HG02970 (cell line): ENCODE measurements around the gene R3HDM2.

Experiments used
- ATAC-seq: cut with Tn5 transposase; IDR thresholded peaks from one replicate; pipeline ENCODE4 v1.9.1; 2021; ENCODE audit warnings: mild to moderate bottlenecking, moderate library complexity, moderate number of reproducible peaks; ENCODE audit not compliant: unreplicated experiment, low FRiP score

Gene R3HDM2

DNA sequence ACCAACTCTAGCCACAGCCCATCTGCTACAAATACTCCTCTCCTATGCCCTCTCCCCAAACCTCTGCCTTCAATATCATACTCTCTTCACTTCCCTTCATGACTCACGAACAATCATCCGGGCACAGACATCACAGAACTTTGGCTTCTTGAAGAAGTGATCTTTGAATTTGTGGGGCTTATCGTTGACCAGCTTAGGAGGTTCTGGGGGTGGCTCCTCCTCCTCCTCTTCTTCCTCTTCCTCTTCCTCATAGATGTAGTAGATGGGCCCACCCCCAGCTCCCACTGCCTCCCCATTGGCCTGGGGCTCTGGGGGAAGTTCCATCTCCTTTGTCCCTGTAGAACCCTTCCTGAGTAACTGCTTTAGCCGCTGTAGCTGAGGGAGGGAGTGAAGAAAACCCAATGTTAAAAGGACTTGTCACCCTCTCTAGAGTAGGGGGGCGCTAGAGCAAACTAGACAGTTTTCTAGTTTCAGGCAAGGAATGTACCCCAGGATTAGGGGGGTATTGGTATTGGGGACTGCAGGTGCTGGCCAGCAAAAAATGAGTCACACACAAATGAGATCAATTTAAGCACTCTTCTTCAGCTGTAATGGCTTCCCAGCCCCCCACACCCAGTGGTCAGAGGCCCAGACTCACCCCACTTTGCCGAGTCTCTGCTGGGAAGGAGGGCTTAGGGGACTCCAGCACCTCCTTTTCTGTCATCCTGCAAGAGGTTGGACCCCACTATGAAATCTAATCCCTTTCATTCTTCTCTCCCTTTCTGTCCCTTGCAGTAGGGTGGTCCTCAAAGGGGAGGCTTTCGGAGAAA, 181.7 kb downstream of the R3HDM2 start:
- no peak for ATAC-seq

DNA sequence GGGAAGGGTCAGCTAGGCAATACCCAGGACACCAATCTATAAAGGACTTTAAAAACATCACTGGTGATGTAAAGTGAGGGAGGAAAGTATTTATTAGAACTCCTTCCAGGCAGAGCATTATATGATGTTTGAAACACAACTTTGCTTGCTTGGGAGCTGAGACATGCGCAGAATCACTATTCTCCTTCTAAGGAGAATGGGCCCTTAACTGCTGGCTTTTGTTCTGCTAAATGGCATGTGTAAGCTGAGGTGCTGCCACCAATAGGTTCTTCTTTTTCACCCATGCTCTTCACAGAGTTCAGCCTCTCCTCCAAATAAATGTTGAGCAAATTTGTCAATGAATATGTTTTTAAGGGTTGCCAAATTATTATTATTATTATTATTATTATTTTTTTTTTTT, 183.8 kb downstream of the R3HDM2 start:
- ATAC-seq, result no peak

GRCh38 chr12:57244312-57244696, 186.5 kb downstream of the R3HDM2 start:
- no peak for ATAC-seq

- ATAC-seq, result no peak
Measured at GRCh38 chr12:57243521-57244311, 187.1 kb downstream of the R3HDM2 start.

DNA sequence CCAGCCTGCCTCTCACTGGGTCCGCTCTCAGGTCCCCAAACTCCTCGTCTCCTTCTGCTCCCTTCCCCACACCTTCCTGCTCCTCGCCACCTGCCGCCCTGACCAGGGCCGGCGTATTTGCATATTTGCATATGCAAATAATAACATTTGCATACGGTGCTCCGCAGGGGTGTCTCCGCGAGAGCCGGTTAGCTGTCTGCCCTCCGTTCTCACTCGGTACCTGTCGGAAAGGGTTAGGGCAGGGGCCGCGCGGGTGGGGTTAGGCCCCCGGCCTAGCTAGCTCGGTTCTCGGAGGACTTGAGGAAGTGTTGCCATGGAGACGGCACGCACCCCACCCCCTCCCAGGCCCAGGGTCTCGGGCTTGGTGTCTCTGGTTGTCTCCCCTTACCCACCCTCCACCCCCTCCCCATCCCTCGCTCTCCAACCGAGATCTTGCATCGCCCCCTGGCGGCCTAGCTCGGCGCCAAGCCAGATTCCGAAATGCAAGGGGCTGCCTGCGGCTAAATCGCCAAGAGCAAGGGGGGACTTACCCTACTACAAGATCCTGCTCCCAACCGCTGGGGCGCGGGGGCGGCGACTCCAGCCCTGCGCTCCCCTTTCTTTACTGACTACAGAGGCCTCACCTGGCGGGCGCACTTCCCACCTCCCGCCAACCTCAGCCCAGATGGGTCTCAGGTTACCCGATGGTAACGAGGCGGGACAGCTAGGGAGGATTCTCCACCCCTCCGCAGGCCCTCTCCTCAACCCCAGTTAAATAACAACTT, 188.0 kb downstream of the R3HDM2 start:
- no peak for ATAC-seq

DNA sequence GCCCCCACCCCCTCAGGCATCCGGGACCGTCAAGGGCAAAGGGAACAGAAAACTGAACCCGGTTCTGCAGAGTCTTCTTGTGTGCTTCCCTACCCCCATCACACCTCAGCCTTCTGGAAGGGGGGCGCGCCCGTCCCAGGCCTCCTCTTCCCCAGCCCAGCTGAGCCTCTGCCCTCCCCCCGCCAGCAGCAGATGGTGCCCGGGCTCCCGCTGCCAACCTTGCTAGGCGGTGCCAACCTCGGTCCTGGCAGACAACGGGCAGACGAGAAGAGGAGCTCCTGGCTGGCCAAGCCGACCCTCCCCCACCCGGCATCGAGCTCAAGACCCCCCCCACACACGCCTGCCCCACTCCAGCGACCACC, 188.5 kb downstream of the R3HDM2 start:
- ATAC-seq, result no peak

DNA sequence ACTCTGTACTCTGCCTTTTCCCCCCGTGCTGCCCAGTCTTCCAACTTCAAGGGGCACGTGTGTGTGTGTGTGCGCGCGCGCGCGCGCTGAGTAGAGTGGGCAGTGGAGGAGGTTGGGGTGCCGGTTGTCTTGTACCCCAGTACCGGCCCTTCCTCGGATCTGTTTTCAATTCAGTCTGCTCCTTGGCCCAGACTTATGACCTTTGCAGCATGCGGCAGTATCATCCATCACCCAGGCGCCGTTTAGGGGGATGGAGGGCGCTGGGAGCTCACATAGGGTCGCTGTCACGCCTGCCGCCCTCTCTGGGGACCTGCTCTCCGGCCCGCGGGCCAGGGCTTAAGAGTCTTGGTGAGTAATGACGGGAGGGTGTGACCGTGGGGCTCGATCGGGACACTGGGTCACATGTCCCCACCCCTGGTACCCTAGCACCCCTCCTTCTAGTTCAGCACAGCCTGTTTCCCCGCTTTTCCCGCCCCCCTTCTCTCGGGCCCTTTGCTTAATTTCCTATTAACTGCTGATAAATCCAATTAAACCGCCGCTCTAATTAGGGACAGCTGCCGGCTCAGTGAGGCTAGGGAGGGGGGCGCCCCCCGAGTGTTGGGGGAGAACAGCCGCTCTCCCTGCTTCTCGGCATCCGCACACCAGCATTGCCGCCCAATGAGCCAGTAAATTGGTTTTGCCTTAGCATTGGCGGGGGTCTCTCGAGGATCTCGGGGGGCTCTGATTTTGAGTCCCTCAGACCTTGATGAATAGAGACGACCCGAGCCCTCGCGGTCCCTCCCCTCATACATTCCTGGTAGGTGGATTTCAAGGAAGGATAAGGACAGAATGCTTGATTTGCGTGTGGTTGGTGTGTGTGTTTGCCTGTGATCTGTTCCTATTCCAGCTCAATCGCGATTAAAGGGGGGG, 189.2 kb downstream of the R3HDM2 start:
- no peak for ATAC-seq

DNA sequence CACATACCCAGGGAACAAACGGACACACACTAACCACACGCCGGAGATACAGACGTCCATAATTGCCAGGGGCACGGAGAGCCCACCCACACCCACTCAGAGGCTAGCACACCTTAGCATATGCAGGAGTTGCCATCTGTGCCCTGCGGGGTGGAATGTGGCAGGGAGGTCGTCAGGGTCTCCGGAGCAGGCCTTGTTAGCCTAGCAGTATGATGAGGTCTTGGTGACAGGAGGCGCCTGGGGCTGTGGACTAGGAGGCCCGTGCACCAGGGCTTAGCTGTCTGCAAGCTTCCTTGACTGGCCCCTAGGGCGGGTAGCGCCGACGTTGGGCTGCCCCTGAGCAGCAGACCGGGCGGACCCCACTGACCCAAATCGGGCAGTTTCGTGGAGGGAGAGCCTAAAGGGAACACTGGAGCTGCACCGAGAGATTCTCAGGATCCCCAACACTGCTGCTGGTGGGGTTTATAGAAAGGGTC, 189.9 kb downstream of the R3HDM2 start:
- no peak for ATAC-seq

- ATAC-seq, result no peak
Measured at GRCh38 chr12:57240066-57240921, 190.5 kb downstream of the R3HDM2 start.

DNA sequence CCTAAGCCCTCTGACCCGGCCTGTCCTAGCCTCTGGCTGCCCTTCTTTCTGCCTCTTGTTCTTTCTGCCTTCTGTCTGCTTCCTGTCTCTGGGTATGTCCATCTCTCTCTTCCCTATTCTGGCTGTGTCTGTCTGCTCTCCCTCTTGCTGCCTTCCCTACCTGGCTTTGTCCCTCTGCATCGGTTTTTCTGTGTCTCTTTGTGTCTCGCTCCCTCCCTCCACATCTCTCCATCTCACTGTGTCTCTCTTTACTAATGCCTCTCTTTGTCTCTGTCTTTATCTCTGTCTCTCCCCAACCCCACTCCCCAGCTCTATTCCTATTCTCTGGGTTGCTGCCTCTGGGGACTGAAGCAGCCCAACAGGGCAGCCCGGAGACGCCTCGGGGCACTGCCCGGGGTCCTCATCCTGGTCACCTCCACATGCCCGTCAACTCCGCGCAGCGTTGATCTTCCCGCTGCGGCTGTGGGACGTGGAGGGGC, 191.2 kb downstream of the R3HDM2 start:
- ATAC-seq, result no peak

GRCh38 chr12:57238854-57239554, 191.8 kb downstream of the R3HDM2 start:
- ATAC-seq, result peak; percentile 61

DNA sequence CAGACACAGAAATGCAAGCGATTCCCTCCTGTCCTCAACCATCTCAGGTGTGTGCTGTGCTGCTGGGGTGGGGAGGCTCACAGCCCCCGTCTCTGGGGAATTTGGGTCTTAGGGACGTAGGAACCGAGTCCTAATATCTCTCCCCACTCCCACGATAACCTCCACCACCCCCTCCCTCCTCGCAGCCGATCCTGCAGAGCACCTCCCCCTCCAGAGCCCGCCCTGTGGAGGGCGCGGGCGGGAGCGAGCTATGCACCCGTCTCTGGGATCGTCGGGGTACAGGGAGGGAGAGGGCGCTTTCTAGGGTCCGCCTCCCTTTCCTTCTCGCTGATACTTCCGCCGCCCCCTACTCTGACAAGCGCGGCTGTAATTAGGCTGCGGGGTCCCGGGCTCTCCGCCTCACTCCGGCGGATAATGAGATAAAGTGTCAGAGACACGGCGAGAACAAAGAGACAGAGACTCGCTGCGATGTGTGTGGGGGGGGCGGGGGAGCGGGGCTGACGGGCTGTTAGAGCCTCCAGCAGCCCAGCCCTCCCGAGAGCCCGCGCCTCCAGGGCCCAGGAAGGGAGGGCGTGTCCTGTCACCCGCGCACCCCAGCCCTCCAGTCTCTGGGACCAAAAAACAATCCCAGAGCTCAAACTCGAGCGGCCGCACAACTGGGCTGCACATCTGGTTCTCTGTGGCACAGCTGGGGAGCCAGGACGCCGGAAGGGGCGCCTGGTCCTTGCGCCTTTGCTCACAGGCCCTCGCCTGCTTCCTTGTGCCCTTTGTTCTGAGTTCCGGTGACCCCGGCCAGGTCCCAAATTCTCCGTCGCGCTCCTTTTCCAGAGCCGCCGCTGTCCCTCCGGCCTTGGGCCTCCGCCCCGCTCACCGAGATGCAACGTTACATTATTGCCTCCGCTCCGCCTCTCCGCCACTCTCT, 192.7 kb downstream of the R3HDM2 start:
- ATAC-seq, result no peak

DNA sequence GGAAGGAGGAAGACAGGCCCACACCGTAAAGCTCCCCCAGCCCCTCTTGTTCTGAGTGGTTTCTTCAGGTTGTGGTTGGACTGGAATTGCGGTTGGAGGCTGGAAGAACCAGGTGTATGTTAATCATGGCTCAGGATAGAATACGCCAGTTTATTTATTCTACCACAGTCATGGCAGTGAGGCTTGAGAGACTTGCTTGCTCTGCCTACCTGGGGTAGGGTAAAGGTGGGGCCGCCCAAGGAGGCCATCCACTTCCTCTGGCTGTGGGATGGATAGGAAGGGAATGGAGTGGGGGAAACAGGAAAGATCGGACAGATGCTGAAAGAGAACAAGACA, 193.3 kb downstream of the R3HDM2 start:
- no peak for ATAC-seq

DNA sequence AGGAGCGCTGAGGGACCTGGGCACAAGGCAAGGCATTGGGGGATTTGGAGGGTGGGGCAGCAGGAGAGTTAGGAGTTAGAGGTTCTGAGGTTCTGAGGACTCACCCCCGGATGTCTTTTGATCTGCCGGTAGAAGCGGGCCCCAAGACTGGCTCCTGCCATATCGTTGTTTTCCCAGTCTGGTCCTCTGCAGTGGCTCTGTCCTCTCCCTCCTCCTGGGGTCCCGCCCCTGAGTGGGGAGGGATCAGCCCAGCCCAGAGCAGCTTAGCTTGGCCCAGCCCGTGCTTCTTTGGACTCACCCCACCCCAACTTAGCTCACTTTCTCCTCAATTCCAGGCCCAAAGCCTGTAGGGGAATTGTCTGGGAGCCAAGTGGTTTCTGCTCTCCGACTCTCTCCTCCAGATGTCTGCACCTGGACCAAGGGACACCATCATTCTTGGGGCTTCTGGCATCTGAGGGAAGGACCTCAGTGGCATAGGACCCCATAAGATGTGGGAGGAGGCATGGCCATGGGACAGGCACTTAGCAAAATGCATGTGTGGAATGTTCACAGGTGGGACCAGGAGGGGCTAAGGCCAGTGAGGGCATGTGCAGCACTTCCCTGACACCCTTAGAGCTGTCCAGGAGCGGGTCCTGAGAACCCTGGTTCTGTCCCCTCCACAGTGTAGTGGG, 193.8 kb downstream of the R3HDM2 start:
- no peak for ATAC-seq

- no peak for ATAC-seq
Measured at GRCh38 chr12:57236201-57236924, 194.5 kb downstream of the R3HDM2 start.

- ATAC-seq, result no peak
Measured at GRCh38 chr12:57235728-57236131, 195.1 kb downstream of the R3HDM2 start.
